Measurements from ENCODE around the gene RASGRF2.

The RASGRF2 gene

GRCh38 chr5:81241961-81242648 is 281.9 kb downstream of the RASGRF2 start:
- TF ChIP-seq CTCF (IDR thresholded peaks at IDR 0.05; ENCODE audit: low read depth, low read length): no peak
- DNase-seq (ENCODE audit: low read depth in 2 of 2): no peak
- H3K4me3 ChIP-seq (replicated peaks in 1 of 2; ENCODE audit: low read depth in 2 of 2, low read length in 2 of 2): no peak overlapping the region

- DNase-seq (ENCODE audit: low read depth in 2 of 2): peak in 1 of 2 donors; percentile 19
- H3K4me3 ChIP-seq (replicated peaks in 1 of 2; ENCODE audit: low read depth in 2 of 2, low read length in 2 of 2): no peak overlapping the region
- TF ChIP-seq CTCF (IDR thresholded peaks at IDR 0.05; ENCODE audit: low read depth, low read length): peak; percentile 15
Measured at GRCh38 chr5:81242906-81243436, 282.8 kb downstream of the RASGRF2 start.

GRCh38 chr5:81244451-81244850 is 284.3 kb downstream of the RASGRF2 start:
- DNase-seq (ENCODE audit: low read depth in 2 of 2): no peak
- no peak overlapping the region for H3K4me3 ChIP-seq (replicated peaks in 1 of 2; ENCODE audit: low read depth in 2 of 2, low read length in 2 of 2)
- no peak for TF ChIP-seq CTCF (IDR thresholded peaks at IDR 0.05; ENCODE audit: low read depth, low read length)

- H3K4me3 ChIP-seq (replicated peaks in 1 of 2; ENCODE audit: low read depth in 2 of 2, low read length in 2 of 2): no peak overlapping the region
- no peak for TF ChIP-seq CTCF (IDR thresholded peaks at IDR 0.05; ENCODE audit: low read depth, low read length)
- no peak for DNase-seq (ENCODE audit: low read depth in 2 of 2)
Measured at GRCh38 chr5:81245871-81246235, 285.7 kb downstream of the RASGRF2 start.

- DNase-seq (ENCODE audit: low read depth in 2 of 2): no peak
- TF ChIP-seq CTCF (IDR thresholded peaks at IDR 0.05; ENCODE audit: low read depth, low read length): no peak
- no peak overlapping the region for H3K4me3 ChIP-seq (replicated peaks in 1 of 2; ENCODE audit: low read depth in 2 of 2, low read length in 2 of 2)
Measured at GRCh38 chr5:81246697-81247096, 286.5 kb downstream of the RASGRF2 start.

- TF ChIP-seq CTCF (IDR thresholded peaks at IDR 0.05; ENCODE audit: low read depth, low read length): no peak
- no peak overlapping the region for H3K4me3 ChIP-seq (replicated peaks in 1 of 2; ENCODE audit: low read depth in 2 of 2, low read length in 2 of 2)
Measured at GRCh38 chr5:81247441-81247972, 287.3 kb downstream of the RASGRF2 start.

More at GRCh38 chr5:81247441-81247972, 287.3 kb downstream of the RASGRF2 start:
- peak; percentile 25 to 53 for DNase-seq (ENCODE audit: low read depth in 2 of 2)

All from cardiac fibroblast (primary cell).